Measurements from ENCODE around the gene COLEC11. TPM values are rescaled to one million over a fixed set of nuclear protein-coding genes. Genes with fewer than 3 reads are reported as not detected.
A peak's percentile ranks its signal among the peaks of the same experiment; 100 is the strongest.

The COLEC11 gene
- total RNA-seq, 1 experiment from 2014 or later: 0.39 TPM

DNA sequence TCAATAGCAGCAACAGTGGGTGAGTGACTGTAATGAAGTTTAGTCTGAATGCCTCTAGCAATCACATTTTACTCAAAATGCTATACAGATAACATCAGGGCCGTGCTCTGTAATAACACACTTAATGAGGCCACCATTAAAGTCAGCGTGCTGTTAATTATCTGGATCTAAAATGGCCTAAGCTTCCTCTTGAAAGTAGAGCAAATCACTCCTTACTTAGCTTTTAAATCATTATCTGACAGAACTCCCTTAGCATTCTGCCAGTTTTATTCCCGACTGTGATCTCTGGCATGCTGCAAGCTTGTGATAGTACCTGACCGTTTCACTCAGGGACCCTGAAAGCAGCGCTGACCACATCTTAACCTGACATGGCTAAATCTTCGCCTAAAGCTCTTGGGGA is 10.8 kb upstream of the COLEC11 start:
- no peak overlapping the region for H2AFZ ChIP-seq (ENCODE audit: low read length)
- no peak overlapping the region for H2BK12ac ChIP-seq (ENCODE audit: insufficient read length, low read depth, low read length)
- no peaks in the 10 kb centered on the region for H3K27me3 ChIP-seq (ENCODE audit: insufficient read depth, low read length)
- H4K5ac ChIP-seq (ENCODE audit: insufficient read length, low read depth, low read length): no peak overlapping the region
- Mint-ChIP-seq H3K27me3 (ENCODE audit: low read depth) (no peaks in the 10 kb centered on the region), H3K4me1 (peaks cover 1 to 5% of the 10 kb centered on the region in 2 experiments; a peak in 3 of 4 replicates), H3K36me3 (ENCODE audit: insufficient read depth in 1 of 3, low read depth in 3 of 3) (peaks cover 24 to 64% (median 45%) of the 10 kb centered on the region in 3 experiments), H3K4me3 (no peak overlapping the region), H3K9me3 (no peaks in the 10 kb centered on the region), H3K27ac (0 out of 7 replicates have a peak overlapping the region, but pooled peaks of 1 of the 3 experiments have one; percentile 12)
- no peak overlapping the region for H2BK15ac ChIP-seq (ENCODE audit: low read depth, low read length)
- H3K4me2 ChIP-seq (ENCODE audit: insufficient read depth, insufficient read length, low read length): no peak overlapping the region
- no peak overlapping the region for H2BK5ac ChIP-seq (ENCODE audit: insufficient read length, low read length)
- H4K91ac ChIP-seq (ENCODE audit: insufficient read length, low read depth, low read length): no peak overlapping the region
- H2BK20ac ChIP-seq (ENCODE audit: low read depth, low read length, poor library complexity, severe bottlenecking): no peak overlapping the region
- no peak for DNase-seq
- H3K56ac ChIP-seq (ENCODE audit: insufficient read length, low read depth, low read length): no peak overlapping the region
- no peak overlapping the region for H3K14ac ChIP-seq (ENCODE audit: insufficient read depth, low read length)
- H3K4me1 ChIP-seq (ENCODE audit: insufficient read depth, low read length): no peaks in the 10 kb centered on the region
- no peak overlapping the region for H3T11ph ChIP-seq (ENCODE audit: low read length)
- no peak overlapping the region for H3K18ac ChIP-seq (ENCODE audit: insufficient read length, low read depth, low read length)
- no peak overlapping the region for H3K27ac ChIP-seq (ENCODE audit: insufficient read length, low read depth, low read length)
- peaks cover 2% of the 10 kb centered on the region; the same call in 1 of the 2 replicates for H3K79me2 ChIP-seq (ENCODE audit: insufficient read depth, low read length)
- no peak overlapping the region for H3K4ac ChIP-seq (ENCODE audit: low read depth, low read length)
- TF ChIP-seq, protein P1, sequence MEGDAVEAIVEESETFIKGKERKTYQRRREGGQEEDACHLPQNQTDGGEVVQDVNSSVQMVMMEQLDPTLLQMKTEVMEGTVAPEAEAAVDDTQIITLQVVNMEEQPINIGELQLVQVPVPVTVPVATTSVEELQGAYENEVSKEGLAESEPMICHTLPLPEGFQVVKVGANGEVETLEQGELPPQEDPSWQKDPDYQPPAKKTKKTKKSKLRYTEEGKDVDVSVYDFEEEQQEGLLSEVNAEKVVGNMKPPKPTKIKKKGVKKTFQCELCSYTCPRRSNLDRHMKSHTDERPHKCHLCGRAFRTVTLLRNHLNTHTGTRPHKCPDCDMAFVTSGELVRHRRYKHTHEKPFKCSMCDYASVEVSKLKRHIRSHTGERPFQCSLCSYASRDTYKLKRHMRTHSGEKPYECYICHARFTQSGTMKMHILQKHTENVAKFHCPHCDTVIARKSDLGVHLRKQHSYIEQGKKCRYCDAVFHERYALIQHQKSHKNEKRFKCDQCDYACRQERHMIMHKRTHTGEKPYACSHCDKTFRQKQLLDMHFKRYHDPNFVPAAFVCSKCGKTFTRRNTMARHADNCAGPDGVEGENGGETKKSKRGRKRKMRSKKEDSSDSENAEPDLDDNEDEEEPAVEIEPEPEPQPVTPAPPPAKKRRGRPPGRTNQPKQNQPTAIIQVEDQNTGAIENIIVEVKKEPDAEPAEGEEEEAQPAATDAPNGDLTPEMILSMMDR (conservative IDR thresholded peaks at IDR 0.05): no peak
- H3K23me2 ChIP-seq (ENCODE audit: insufficient read length, low read depth, low read length, poor library complexity, severe bottlenecking): no peaks in the 10 kb centered on the region
- WGBS (ENCODE audit: extremely low coverage, insufficient read length, low lambda C conversion rate): no CpG with 5 or more reads among the region's 6 CpGs
- H3K9me3 ChIP-seq (ENCODE audit: control insufficient read depth, low read depth, low read length): no peaks in the 10 kb centered on the region
- no peak overlapping the region for H2AK5ac ChIP-seq (ENCODE audit: insufficient read length, low read length)
- no peak overlapping the region for H2BK120ac ChIP-seq (ENCODE audit: low read depth, low read length, poor library complexity, severe bottlenecking)
- peaks cover 6% of the 10 kb centered on the region for H3K79me1 ChIP-seq (ENCODE audit: insufficient read depth, low read depth, low read length, poor library complexity, severe bottlenecking)
- no peak overlapping the region for H3K9ac ChIP-seq (ENCODE audit: extremely low read depth, insufficient read length, low read length)
- H4K20me1 ChIP-seq (ENCODE audit: control insufficient read depth, insufficient read depth, insufficient read length): no peaks in the 10 kb centered on the region
- H4K8ac ChIP-seq (replicated peaks; ENCODE audit: insufficient read length, low read depth, low read length): no peak overlapping the region
- no peak overlapping the region for H3K23ac ChIP-seq (ENCODE audit: insufficient read length, low read depth, low read length)

Data from H9 (cell line).